K562 (cell line): ENCODE data around the gene CRADD. TPM values are rescaled to one million over a fixed set of nuclear protein-coding genes. Genes with fewer than 3 reads are reported as not detected.

ENCODE experiments used
- ATAC-seq: fragments of 200-7000 bp; cut with Tn5 transposase; 3 replicates; pipeline ENCODE4 v1.9.1; 2020; ENCODE audit warnings: moderate library complexity
- BruUV-seq: library from RNA; stranded (reverse); fragments of 400-500 nt; replicated peaks from 2 replicates; lab custom pipeline; 2021; lab: Mats Ljungman, UMichigan
- CTCF ChIA-PET: fragments of 300-600 bp; formaldehyde crosslinking; extraction: SDS; loops from one replicate; lab custom pipeline; 2021; ENCODE audit warnings: low intra/inter-chr PET ratio; lab: Yijun Ruan, JAX
- POLR2A ChIA-PET: fragments of 300-600, 350-650 bp; sonication (Branson Sonifier 250); formaldehyde crosslinking; extraction: SDS; loops from one replicate; lab custom pipeline; 2021; ENCODE audit warnings: antibody characterized with exemption, inconsistent platforms; lab: Yijun Ruan, JAX
- DNase-seq, 4 experiments: peaks; one replicate each; pipeline versions ENCODE4 v3.0.0 to v3.0.0-alpha.2; 2011 to 2018; ENCODE audit warnings: low spot score in 3 of 4, mixed read lengths in 3 of 4; ENCODE audit errors: extremely low read depth in 1 of 4
- FAIRE-seq: peaks from 2 replicates; lab custom pipeline; 2011; peaks lifted over from hg19 to GRCh38; lab: Jason Lieb, UNC
- H2AFZ ChIP-seq: 2 replicates; pipeline ENCODE4 v1.6.0; 2011; ENCODE audit warnings: low read depth, low read length, control low read depth, inconsistent platforms
- H3K27ac ChIP-seq: fragments of 200-600 bp; 3 replicates; pipeline ENCODE4 v1.8.0; 2011; ENCODE audit warnings: low read depth, mild to moderate bottlenecking, control low read depth, inconsistent platforms, low read length, moderate library complexity, mixed read lengths; ENCODE audit errors: extremely low read depth
- H3K27me3 ChIP-seq, 2 experiments: fragments of 300-600 bp in 1 of 2; 2 replicates in 1 of 2; 3 replicates in 1 of 2; pipeline versions ENCODE4 v1.6.0 to v1.8.0; 2011; ENCODE audit warnings: inconsistent platforms in 2 of 2, low read length in 2 of 2, mild to moderate bottlenecking in 1 of 2, mixed read lengths in 1 of 2, moderate library complexity in 1 of 2; ENCODE audit not compliant: control insufficient read depth in 2 of 2, insufficient read depth in 2 of 2
- H3K36me3 ChIP-seq: fragments of 300-600 bp; 3 replicates; pipeline ENCODE4 v1.8.0; 2011; ENCODE audit warnings: mild to moderate bottlenecking, low read length, inconsistent platforms; ENCODE audit not compliant: control insufficient read depth, insufficient read depth
- H3K4me1 ChIP-seq, 2 experiments: fragments of 200-600 bp in 1 of 2; replicated peaks in 1 of 2; 2 replicates in 1 of 2; 3 replicates in 1 of 2; pipeline versions ENCODE4 v1.5.1 to v1.8.0; 2011; ENCODE audit warnings: inconsistent platforms in 2 of 2, low read length in 2 of 2, mild to moderate bottlenecking in 1 of 2, mixed read lengths in 1 of 2, moderate library complexity in 1 of 2; ENCODE audit not compliant: control insufficient read depth in 2 of 2, insufficient read depth in 2 of 2
- H3K4me2 ChIP-seq: 2 replicates; pipeline ENCODE4 v1.6.1; 2011; ENCODE audit warnings: low read length, control low read depth, inconsistent platforms, mixed read lengths; ENCODE audit not compliant: insufficient read depth
- H3K4me3 ChIP-seq: fragments of 200-600 bp; sonication (generic), shearing (Covaris generic); 2 replicates; pipeline ENCODE4 v1.5.1; 2016; ENCODE audit warnings: control low read depth, inconsistent platforms
- H3K79me2 ChIP-seq: fragments of 200-600 bp; 3 replicates; pipeline ENCODE4 v1.8.0; 2011; ENCODE audit warnings: low read length, inconsistent platforms; ENCODE audit not compliant: control insufficient read depth, insufficient read depth
- H3K9ac ChIP-seq, 2 experiments: 2 replicates each; pipeline versions ENCODE4 v1.6.0 to v1.6.1; 2011; ENCODE audit warnings: low read depth in 2 of 2, low read length in 2 of 2, control low read depth in 1 of 2, inconsistent platforms in 1 of 2, mild to moderate bottlenecking in 1 of 2, mixed read lengths in 1 of 2; ENCODE audit not compliant: insufficient read depth in 1 of 2
- H3K9me1 ChIP-seq: one replicate; pipeline ENCODE4 v1.6.0; 2011; ENCODE audit warnings: inconsistent platforms, mild to moderate bottlenecking, low read length, moderate library complexity; ENCODE audit not compliant: control insufficient read depth, insufficient read depth
- H3K9me3 ChIP-seq: replicated peaks from 2 replicates; pipeline ENCODE4 v1.5.1; 2011; ENCODE audit warnings: low read depth, low read length, inconsistent platforms; ENCODE audit not compliant: control insufficient read depth, insufficient read depth
- H4K20me1 ChIP-seq: replicated peaks from 2 replicates; pipeline ENCODE4 v1.6.1; 2011; ENCODE audit warnings: low read length, inconsistent platforms, mixed read lengths; ENCODE audit not compliant: control insufficient read depth, insufficient read depth
- CEBPG ChIP-seq, 3 experiments: fragments of 200-800 bp in 1 of 3; sonication (Bioruptor generic) in 1 of 3; sonication (generic) in 1 of 3; formaldehyde crosslinking in 1 of 3; IDR thresholded peaks in 2 of 3; conservative IDR thresholded peaks in 1 of 3; 2 replicates each; pipeline versions ENCODE4 v1.6.1 to v1.8.0; 2016 to 2022; ENCODE audit warnings: missing compliant biosample characterization in 2 of 3, missing genetic modification characterization in 2 of 3, mild to moderate bottlenecking in 1 of 3, missing genetic modification reagents in 1 of 3
- CXXC5 ChIP-seq: fragments of 250-450 bp; sonication (Bioruptor Pico); IDR thresholded peaks from 2 replicates; pipeline ENCODE4 v1.8.0; 2022; ENCODE audit warnings: inconsistent platforms, mild to moderate bottlenecking, moderate library complexity
- FOXK1 ChIP-seq: sonication (generic); formaldehyde crosslinking; IDR thresholded peaks from 2 replicates; pipeline ENCODE4 v1.8.0; 2022; ENCODE audit warnings: missing genetic modification reagents, mild to moderate bottlenecking, borderline replicate concordance
- HMBOX1 ChIP-seq: sonication (generic); IDR thresholded peaks from 2 replicates; pipeline ENCODE4 v1.6.1; 2016
- MAX ChIP-seq: sonication (generic); formaldehyde crosslinking; IDR thresholded peaks from 2 replicates; pipeline ENCODE4 v1.9.0; 2022; ENCODE audit warnings: mild to moderate bottlenecking, missing genetic modification reagents
- NCOA6 ChIP-seq: fragments of 450-650 bp; IDR thresholded peaks from 2 replicates; pipeline ENCODE4 v1.6.1; 2017; ENCODE audit warnings: mild to moderate bottlenecking
- NR2C2 ChIP-seq, 2 experiments: fragments of 200-800 bp in 1 of 2; sonication (Bioruptor generic) in 1 of 2; sonication (generic) in 1 of 2; formaldehyde crosslinking in 1 of 2; IDR thresholded peaks; 2 replicates each; pipeline versions ENCODE4 v1.6.1 to v1.8.0; 2016 to 2022; ENCODE audit warnings: mild to moderate bottlenecking in 1 of 2, missing compliant biosample characterization in 1 of 2, missing genetic modification characterization in 1 of 2, missing genetic modification reagents in 1 of 2
- TBP ChIP-seq: optimal IDR thresholded peaks from 2 replicates; pipeline ENCODE3; 2011; ENCODE audit warnings: low read depth, low read length, improper control_type of control experiment
- TCF7 ChIP-seq: sonication (generic); IDR thresholded peaks from 2 replicates; pipeline ENCODE4 v1.6.1; 2016; ENCODE audit warnings: antibody characterized with exemption, borderline replicate concordance
- ZBTB34 ChIP-seq: fragments of 250-450 bp; sonication (Bioruptor Pico); IDR thresholded peaks from 2 replicates; pipeline ENCODE4 v1.8.0; 2021; ENCODE audit warnings: mild to moderate bottlenecking, moderate library complexity
- ZFP36 ChIP-seq: fragments of 150-350 bp; IDR thresholded peaks from 2 replicates; pipeline ENCODE4 v1.6.1; 2018; ENCODE audit warnings: low read length, low read depth; ENCODE audit not compliant: partially characterized antibody
- ZFX ChIP-seq: sonication (generic); formaldehyde crosslinking; IDR thresholded peaks from 2 replicates; pipeline ENCODE4 v1.8.0; 2022; ENCODE audit warnings: mild to moderate bottlenecking, missing genetic modification reagents, moderate library complexity
- ZNF551 ChIP-seq: fragments of 250-450 bp; sonication (Bioruptor Pico); IDR thresholded peaks from 2 replicates; pipeline ENCODE4 v1.5.0; 2021; ENCODE audit warnings: mild to moderate bottlenecking, moderate library complexity
- ZNF584 ChIP-seq: fragments of 200-800 bp; sonication (Bioruptor generic); IDR thresholded peaks from 2 replicates; pipeline ENCODE4 v1.6.1; 2016; ENCODE audit warnings: low read depth, mild to moderate bottlenecking, missing genetic modification characterization, missing compliant biosample characterization
- ZNF79 ChIP-seq: fragments of 250-450 bp; sonication (Bioruptor Pico); IDR thresholded peaks from 2 replicates; pipeline ENCODE4 v1.4.0; 2020; ENCODE audit warnings: low read depth, mild to moderate bottlenecking, moderate library complexity
- WGBS: fragments of 100-300 bp; shearing (Covaris generic); methylation state at CpG from one replicate; pipeline ENCODE4 v1.1.6; 2016; ENCODE audit warnings: low coverage, mixed read lengths; ENCODE audit not compliant: insufficient coverage; ENCODE audit errors: missing lambda C conversion rate; 5-methylcytosine and 5-hydroxymethylcytosine counted together
- in situ Hi-C: fragments of 300-500 bp; cut with MboI; formaldehyde crosslinking; loops from 4 replicates; pipeline ENCODE4 v1.15.0; 2018; ENCODE audit warnings: inconsistent platforms, mixed read lengths
- intact Hi-C: fragments of 100-400 bp; cut with micrococcal nuclease; formaldehyde crosslinking; loops from 2 replicates; pipeline ENCODE4 v1.14.2; 2022
- polyA plus RNA-seq, 8 experiments: library from polyadenylated mRNA; depleted of rRNA in 4 of 8; stranded (reverse) in 5 of 8; unstranded in 3 of 8; fragments of >200 nt; fragmentation: Nextera tagmentation in 2 of 8; fragmentation: Illumina TruSeq in 1 of 8; extraction: Ambion mirVana in 2 of 8; extraction: Trizol in 1 of 8; gene quantifications; 2 replicates each; pipeline versions ENCODE4 v1.2.1 to v1.2.3, GENCODE V29; 2011 to 2014; ENCODE audit warnings: inconsistent platforms in 1 of 8, missing spikeins in 1 of 8
- total RNA-seq, 7 experiments: library from RNA; depleted of rRNA in 6 of 7; stranded (reverse); fragments of >200 nt in 6 of 7; fragmentation: Illumina TruSeq in 2 of 7; extraction: Trizol in 2 of 7; gene quantifications; 2 replicates each; pipeline versions ENCODE4 v1.2.1 to v1.2.3, GENCODE V29; 2011 to 2021; ENCODE audit warnings: low replicate concordance in 1 of 7

Gene CRADD
- total and polyA plus RNA-seq, 9 of the 15 experiments (the other 6 are each of a cell fraction or from before 2014, with no cell fraction given): 20.5 to 41.1 (median 25.9) TPM

- TF ChIP-seq ZNF551 (CRISPR knock-in tag): no peak
- TF ChIP-seq CEBPG (CRISPR knock-in tag; IDR thresholded peaks at IDR 0.05): no peak
- peak; percentile 48 to 61; a peak in 3 of 4 replicates for TF ChIP-seq CEBPG (tag; conservative IDR thresholded peaks at IDR 0.05 in 1 of 2, IDR thresholded peaks at IDR 0.05 in 1 of 2)
Observed at GRCh38 chr12:93743229-93743998, 66.2 kb downstream of the CRADD start (continued).

GRCh38 chr12:93743999-93744689 lies 67.0 kb downstream of the CRADD start:
- Histone ChIP-seq H3K9me3 (no peaks in the 10 kb centered on the region), H3K36me3 (no peaks in the 10 kb centered on the region), H3K9me1 (no peaks in the 10 kb centered on the region), H3K4me3 (no peak overlapping the region), H3K27ac (peak overlapping the region; percentile 29; the same call in 2 of the 3 replicates), H3K4me1 (peaks cover 9 to 49% of the 10 kb centered on the region in 2 experiments), H2AFZ (peak overlapping the region; percentile 11; the same call in 1 of the 2 replicates), H3K79me2 (peaks cover 58% of the 10 kb centered on the region), H3K9ac (peak overlapping the region; percentile 65 to 81; a peak in 2 of 4 replicates), H3K27me3 (no peaks in the 10 kb centered on the region), H3K4me2 (peak overlapping the region; percentile 5; the same call in 1 of the 2 replicates), H4K20me1 (no peaks in the 10 kb centered on the region)
- in situ Hi-C loops: loop anchor here (5.0 kb wide), 1 partner anchor 172 kb away; the partner anchor contains the start of gene SOCS2
- no TSS peak for BruUV-seq
- DNase-seq: no peak
- CTCF ChIA-PET: interaction anchor here (3.9 kb wide), 1 partner anchor 174 kb away, joined by 24 read pairs; no protein-coding TSS in a partner anchor
- intact Hi-C loops: loop anchor here (2.0 kb wide), 3 partner anchors 15 to 357 kb away; no protein-coding TSS in a partner anchor
- WGBS: 85% methylated on average over 4 of the region's 4 CpGs
- no peak for ATAC-seq
- POLR2A ChIA-PET: no interaction called here
- no peak for FAIRE-seq
- TF ChIP-seq ZFP36: no peak
- TF ChIP-seq FOXK1 (CRISPR knock-in tag): no peak
- no peak for TF ChIP-seq NR2C2 (CRISPR knock-in tag; IDR thresholded peaks at IDR 0.05)
- 0 out of 2 replicates have a peak, but pooled peaks have one; percentile 1 for TF ChIP-seq NR2C2 (tag; IDR thresholded peaks at IDR 0.05)
- no peak for TF ChIP-seq TBP
- 0 out of 2 replicates have a peak, but pooled peaks have one; percentile 31 for TF ChIP-seq ZNF79 (CRISPR knock-in tag)
- TF ChIP-seq ZFX (CRISPR knock-in tag): peak; percentile 44
- no peak for TF ChIP-seq NCOA6
- peak; percentile 30; the same call in 1 of the 2 replicates for TF ChIP-seq CXXC5
- no peak for TF ChIP-seq TCF7
- TF ChIP-seq HMBOX1: peak; percentile 94
- no peak for TF ChIP-seq ZBTB34 (CRISPR knock-in tag)
- no peak for TF ChIP-seq MAX (CRISPR knock-in tag)
- TF ChIP-seq ZNF584 (CRISPR knock-in tag): 0 out of 2 replicates have a peak, but pooled peaks have one; percentile 24
